Measurements from ENCODE around the gene EVA1A. TPM values are rescaled to one million over a fixed set of nuclear protein-coding genes. Genes with fewer than 3 reads are reported as not detected.
A peak's percentile ranks its signal among the peaks of the same experiment; 100 is the strongest.

The EVA1A gene
- total and polyA plus RNA-seq, 7 donors, result 0.51 to 2.5 (median 0.83) TPM

- Histone ChIP-seq H3K4me1 (no peaks in the 10 kb centered on the region), H3K36me3 (ENCODE audit: insufficient read depth in 1 of 2, low read depth in 1 of 2) (no peaks in the 10 kb centered on the region), H3K27me3 (ENCODE audit: insufficient read depth in 3 of 3, low read length in 2 of 3) (no peaks in the 10 kb centered on the region), H3K4me3 (no peak overlapping the region), H3K9me3 (no peaks in the 10 kb centered on the region), H3K27ac (no peak overlapping the region)
- intact Hi-C loops (cut with DNase I), result no loop called here
- 75 to 82% (median 77%) methylated on average over 8 of the region's 8 CpGs for WGBS, 3 donors
- ATAC-seq, result no peak
- DNase-seq, result no peak
- no peak for TF ChIP-seq CTCF (IDR thresholded peaks at IDR 0.05)
These were observed 86.6 kb downstream of the EVA1A start for GRCh38 chr2:75474115-75474514.

GRCh38 chr2:75466708-75467311 is 93.9 kb downstream of the EVA1A start:
- Histone ChIP-seq H3K4me3 (no peak overlapping the region), H3K4me1 (no peaks in the 10 kb centered on the region), H3K9me3 (no peaks in the 10 kb centered on the region), H3K27me3 (ENCODE audit: insufficient read depth in 3 of 3, low read length in 2 of 3) (no peaks in the 10 kb centered on the region), H3K27ac (no peak overlapping the region), H3K36me3 (ENCODE audit: insufficient read depth in 1 of 2, low read depth in 1 of 2) (no peaks in the 10 kb centered on the region)
- peak; percentile 3 for TF ChIP-seq CTCF (IDR thresholded peaks at IDR 0.05)
- ATAC-seq (no peak), DNase-seq (no peak)
- intact Hi-C loops (cut with DNase I), result loop anchor here (5.0 to 10.0 kb wide), 2 partner anchors 138 to 145 kb away; no protein-coding TSS in a partner anchor
- 28 to 53% (median 31%) methylated on average over 3 of the region's 3 CpGs for WGBS, 3 donors

- Histone ChIP-seq H3K36me3 (ENCODE audit: insufficient read depth in 1 of 2, low read depth in 1 of 2) (no peaks in the 10 kb centered on the region), H3K4me3 (no peak overlapping the region), H3K27me3 (ENCODE audit: insufficient read depth in 3 of 3, low read length in 2 of 3) (peaks cover 0 to 2% (median 0%) of the 10 kb centered on the region in 3 donors), H3K4me1 (no peaks in the 10 kb centered on the region), H3K9me3 (no peaks in the 10 kb centered on the region), H3K27ac (no peak overlapping the region)
- intact Hi-C loops (cut with DNase I), result loop anchor here (5.0 to 10.0 kb wide), 2 partner anchors 139 to 147 kb away; no protein-coding TSS in a partner anchor
- no peak for DNase-seq
- 72 to 79% (median 77%) methylated on average over 1 of the region's 1 CpG for WGBS, 3 donors
- TF ChIP-seq CTCF (IDR thresholded peaks at IDR 0.05), result peak; percentile 13
- ATAC-seq, result no peak
These were observed 95.3 kb downstream of the EVA1A start for GRCh38 chr2:75465317-75465984.

GRCh38 chr2:75464348-75464946 is 96.3 kb downstream of the EVA1A start:
- intact Hi-C loops (cut with DNase I), result loop anchor here in 1 of 2 donors (10.0 kb wide), 1 partner anchor 140 kb away; no protein-coding TSS in a partner anchor
- WGBS, 3 donors, result 43 to 53% (median 48%) methylated on average over 4 of the region's 4 CpGs

More at GRCh38 chr2:75464348-75464946, 96.3 kb downstream of the EVA1A start:
- no peaks in the 10 kb centered on the region for H3K4me1 ChIP-seq
- peak; percentile 49 for TF ChIP-seq CTCF (IDR thresholded peaks at IDR 0.05)
- H3K9me3 ChIP-seq, result no peaks in the 10 kb centered on the region
- H3K27me3 ChIP-seq (ENCODE audit: insufficient read depth in 3 of 3, low read length in 2 of 3), result peaks cover 0 to 2% (median 0%) of the 10 kb centered on the region in 3 donors
- no peak for ATAC-seq
- H3K36me3 ChIP-seq (ENCODE audit: insufficient read depth in 1 of 2, low read depth in 1 of 2), result no peaks in the 10 kb centered on the region
- no peak overlapping the region for H3K4me3 ChIP-seq
- no peak for DNase-seq
- H3K27ac ChIP-seq, result no peak overlapping the region

All from psoas muscle (tissue), 8 donors.